Subcutaneous adipose tissue (tissue), 4 donors: ENCODE results near the gene CAMP. TPM values are rescaled to one million over a fixed set of nuclear protein-coding genes. Genes with fewer than 3 reads are reported as not detected.

Source experiments
- total RNA-seq, 4 donors: library from RNA; depleted of rRNA; stranded (reverse); fragments of >200 nt; gene quantifications; one replicate each; pipeline ENCODE4 v1.1.0, GENCODE V29; 2016
- TF ChIP-seq, protein P1 (sequence below): fragments of 450-650 bp; IDR thresholded peaks from one replicate; pipeline ENCODE4 v1.5.1; 2016; ENCODE audit warnings: low read depth, mild to moderate bottlenecking, control low read depth, antibody characterized with exemption, moderate library complexity

The CAMP gene
- total RNA-seq, 4 donors from 2014 or later = 21.4 TPM; not detected in 3

DNA sequence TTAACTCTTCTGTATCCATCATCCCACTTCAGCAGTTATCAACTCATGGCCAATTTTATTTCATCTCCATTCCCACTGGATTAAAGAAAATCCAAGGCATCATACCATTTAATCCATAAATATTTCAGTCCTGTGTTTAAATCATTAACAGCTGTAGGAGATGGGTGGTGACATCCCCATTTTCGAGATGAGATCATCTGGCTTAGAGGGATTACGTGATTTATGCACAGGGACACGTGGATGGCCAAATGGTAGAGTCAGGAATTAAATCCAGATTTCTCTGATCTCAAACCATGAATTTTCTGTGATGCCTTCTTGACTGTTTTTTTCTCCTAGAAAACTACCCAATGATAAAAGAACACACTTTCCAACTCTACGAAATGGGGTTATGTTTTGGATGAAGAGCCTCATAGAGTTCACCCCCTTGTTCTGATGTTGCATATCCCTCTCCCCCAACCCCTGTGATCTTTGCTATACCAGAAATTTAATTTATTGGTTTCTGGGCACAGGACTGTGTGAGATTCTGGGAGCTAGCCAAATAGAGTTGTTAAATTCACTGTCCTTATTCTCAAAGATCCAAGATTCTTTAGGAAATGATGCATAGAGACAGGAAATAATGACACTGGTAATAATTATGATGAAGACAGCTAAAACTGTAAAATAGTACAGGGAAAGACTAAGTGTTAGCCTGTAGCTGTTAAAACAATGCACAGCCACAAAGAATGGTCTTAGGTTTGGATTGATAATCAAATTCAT is 25.0 kb downstream of the CAMP start:
- TF ChIP-seq, protein P1, sequence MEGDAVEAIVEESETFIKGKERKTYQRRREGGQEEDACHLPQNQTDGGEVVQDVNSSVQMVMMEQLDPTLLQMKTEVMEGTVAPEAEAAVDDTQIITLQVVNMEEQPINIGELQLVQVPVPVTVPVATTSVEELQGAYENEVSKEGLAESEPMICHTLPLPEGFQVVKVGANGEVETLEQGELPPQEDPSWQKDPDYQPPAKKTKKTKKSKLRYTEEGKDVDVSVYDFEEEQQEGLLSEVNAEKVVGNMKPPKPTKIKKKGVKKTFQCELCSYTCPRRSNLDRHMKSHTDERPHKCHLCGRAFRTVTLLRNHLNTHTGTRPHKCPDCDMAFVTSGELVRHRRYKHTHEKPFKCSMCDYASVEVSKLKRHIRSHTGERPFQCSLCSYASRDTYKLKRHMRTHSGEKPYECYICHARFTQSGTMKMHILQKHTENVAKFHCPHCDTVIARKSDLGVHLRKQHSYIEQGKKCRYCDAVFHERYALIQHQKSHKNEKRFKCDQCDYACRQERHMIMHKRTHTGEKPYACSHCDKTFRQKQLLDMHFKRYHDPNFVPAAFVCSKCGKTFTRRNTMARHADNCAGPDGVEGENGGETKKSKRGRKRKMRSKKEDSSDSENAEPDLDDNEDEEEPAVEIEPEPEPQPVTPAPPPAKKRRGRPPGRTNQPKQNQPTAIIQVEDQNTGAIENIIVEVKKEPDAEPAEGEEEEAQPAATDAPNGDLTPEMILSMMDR = no peak

DNA sequence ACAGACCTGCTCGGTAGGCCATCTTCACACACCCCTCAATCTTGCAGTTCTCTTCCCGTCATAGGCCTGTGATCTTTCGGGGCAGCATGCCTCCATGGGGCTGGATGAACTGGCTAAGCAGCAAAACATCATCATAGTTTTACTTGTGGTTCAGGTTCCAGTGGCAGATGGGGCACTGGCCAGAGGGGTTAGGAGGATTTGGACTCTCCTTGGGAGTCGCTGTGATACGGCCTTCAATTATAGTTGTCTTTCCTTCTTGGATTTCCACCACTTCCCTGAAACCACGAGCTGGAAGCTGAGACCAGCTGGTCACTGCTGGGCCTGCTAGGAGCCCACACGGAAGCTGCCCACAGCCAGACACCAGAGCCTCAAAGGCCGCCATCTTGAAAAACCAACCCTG is 33.3 kb downstream of the CAMP start:
- TF ChIP-seq, protein P1 = no peak

DNA sequence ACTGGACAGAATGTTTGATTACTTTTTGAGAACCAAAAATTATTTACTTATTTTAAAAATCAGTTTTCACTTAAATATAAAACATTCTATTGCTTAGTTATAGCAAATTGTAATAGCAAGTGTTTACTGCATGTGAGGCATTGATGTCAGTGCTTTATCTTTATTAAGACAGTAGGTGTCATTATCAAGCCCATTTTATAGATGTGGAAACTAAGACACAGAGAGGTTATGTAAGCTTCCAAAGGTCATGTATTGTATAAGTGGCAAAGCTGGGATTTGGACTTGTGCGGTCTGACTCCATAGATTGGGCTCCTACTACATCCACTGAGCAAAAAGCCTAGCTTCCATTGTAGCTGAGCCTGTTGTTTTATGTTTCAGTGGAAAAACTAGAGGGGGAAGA is 35.2 kb downstream of the CAMP start:
- TF ChIP-seq, protein P1 = no peak

DNA sequence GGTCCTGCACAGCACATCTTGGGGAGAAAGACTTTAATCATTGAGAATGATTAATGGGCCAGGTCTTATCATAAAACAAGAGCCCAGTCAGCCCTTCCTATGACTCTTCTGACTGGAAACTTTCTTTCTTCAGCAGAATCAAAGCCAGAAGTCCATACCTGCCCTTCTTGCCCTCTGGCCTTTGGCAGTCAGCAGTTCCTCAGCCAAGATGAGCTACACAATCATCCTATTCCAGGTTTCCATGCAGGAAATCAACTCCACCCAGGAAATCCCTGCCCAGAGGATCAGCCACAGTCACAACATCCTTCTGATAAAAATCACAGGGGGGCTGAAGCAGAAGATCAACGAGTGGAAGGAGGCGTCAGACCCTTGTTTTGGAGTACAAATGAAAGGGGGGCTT is 44.5 kb downstream of the CAMP start:
- TF ChIP-seq, protein P1 = no peak

DNA sequence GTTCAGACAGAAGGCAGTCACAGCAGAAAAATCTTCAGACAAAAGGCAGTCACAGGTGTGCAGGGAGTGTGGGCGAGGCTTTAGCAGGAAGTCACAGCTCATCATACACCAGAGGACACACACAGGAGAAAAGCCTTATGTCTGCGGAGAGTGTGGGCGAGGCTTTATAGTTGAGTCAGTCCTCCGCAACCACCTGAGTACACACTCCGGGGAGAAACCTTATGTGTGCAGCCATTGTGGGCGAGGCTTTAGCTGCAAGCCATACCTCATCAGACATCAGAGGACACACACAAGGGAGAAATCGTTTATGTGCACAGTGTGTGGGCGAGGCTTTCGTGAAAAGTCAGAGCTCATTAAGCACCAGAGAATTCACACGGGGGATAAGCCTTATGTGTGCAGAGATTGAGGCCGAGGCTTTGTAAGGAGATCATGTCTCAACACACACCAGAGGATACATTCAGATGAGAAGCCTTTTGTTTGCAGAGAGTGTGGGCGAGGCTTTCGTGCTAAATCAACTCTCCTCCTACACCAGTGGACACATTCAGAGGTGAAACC is 45.2 kb downstream of the CAMP start:
- TF ChIP-seq, protein P1 = no peak

DNA sequence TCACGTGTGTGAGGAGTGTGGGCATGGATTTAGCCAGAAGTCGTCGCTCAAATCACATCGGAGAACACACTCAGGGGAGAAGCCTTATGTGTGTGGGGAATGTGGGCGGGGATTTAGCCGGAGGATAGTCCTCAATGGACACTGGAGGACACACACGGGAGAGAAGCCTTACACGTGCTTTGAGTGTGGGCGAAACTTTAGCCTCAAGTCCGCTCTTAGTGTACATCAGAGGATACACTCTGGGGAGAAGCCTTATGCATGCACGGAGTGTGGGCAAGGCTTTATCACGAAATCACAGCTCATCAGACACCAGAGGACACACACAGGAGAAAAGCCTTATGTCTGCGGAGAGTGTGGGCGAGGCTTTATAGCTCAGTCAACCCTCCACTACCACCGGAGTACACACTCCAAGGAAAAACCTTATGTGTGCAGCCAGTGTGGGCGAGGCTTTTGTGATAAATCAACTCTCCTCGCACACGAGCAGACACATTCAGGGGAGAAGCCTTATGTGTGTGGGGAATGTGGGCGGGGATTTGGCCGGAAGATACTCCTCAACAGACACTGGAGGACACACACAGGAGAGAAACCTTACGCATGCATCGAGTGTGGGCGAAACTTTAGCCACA is 45.8 kb downstream of the CAMP start:
- TF ChIP-seq, protein P1 = no peak

DNA sequence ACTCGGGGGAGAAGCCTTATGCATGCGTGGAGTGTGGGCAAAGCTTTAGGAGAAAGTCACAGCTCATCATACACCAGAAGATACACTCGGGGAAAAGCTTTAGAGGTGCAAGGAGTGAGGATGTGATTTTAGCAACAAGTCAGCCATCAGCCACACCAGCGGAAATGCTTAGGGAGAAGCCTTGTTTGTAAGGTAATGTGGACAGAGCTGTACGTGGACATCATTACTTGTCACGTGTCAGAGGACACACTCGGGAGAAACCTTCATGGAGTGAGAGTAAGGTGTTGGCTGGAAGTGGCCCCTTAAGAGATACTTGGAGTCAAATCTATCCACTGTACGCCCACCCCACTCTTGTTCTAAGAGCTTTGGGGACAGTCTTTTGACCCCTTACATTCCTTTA is 46.3 kb downstream of the CAMP start:
- TF ChIP-seq, protein P1 = no peak
